ENCODE measurements around the gene HVCN1.
"Not testable (repeated sequence)": the region's sequence is repeated elsewhere in the genome, so short reads cannot be mapped to it uniquely, and the experiment has no call there.

The HVCN1 gene

GRCh38 chr12:110619534-110619953 lies 69.4 kb downstream of the HVCN1 start:
- no peak overlapping the region for H3K27ac ChIP-seq (ENCODE audit: low read depth, low read length)
- peaks cover 3% of the 10 kb centered on the region for H3K79me2 ChIP-seq (ENCODE audit: control insufficient read depth, insufficient read depth, low read length, unreplicated experiment)
- peaks cover 7% of the 10 kb centered on the region for H3K4me1 ChIP-seq (ENCODE audit: control insufficient read depth, insufficient read depth, low read length, unreplicated experiment)
- H2AFZ ChIP-seq (ENCODE audit: low read length, unreplicated experiment): no peak overlapping the region
- no peaks in the 10 kb centered on the region for H3K36me3 ChIP-seq (ENCODE audit: insufficient read depth, low read length)
- no peaks in the 10 kb centered on the region for H3K27me3 ChIP-seq (ENCODE audit: insufficient read depth, low read length)
- H3K4me3 ChIP-seq (ENCODE audit: low read depth, low read length): no peak overlapping the region

- no peak overlapping the region for H2AFZ ChIP-seq (ENCODE audit: low read length, unreplicated experiment)
- H3K36me3 ChIP-seq (ENCODE audit: insufficient read depth, low read length): no peaks in the 10 kb centered on the region
- H3K4me1 ChIP-seq (ENCODE audit: control insufficient read depth, insufficient read depth, low read length, unreplicated experiment): peaks cover 7% of the 10 kb centered on the region
- H3K4me3 ChIP-seq (ENCODE audit: low read depth, low read length): no peak overlapping the region
- H3K27me3 ChIP-seq (ENCODE audit: insufficient read depth, low read length): no peaks in the 10 kb centered on the region
- no peak overlapping the region for H3K27ac ChIP-seq (ENCODE audit: low read depth, low read length)
- peaks cover 6% of the 10 kb centered on the region for H3K79me2 ChIP-seq (ENCODE audit: control insufficient read depth, insufficient read depth, low read length, unreplicated experiment)
These were observed 72.3 kb downstream of the HVCN1 start for GRCh38 chr12:110616471-110617115.

GRCh38 chr12:110615171-110615570 lies 73.7 kb downstream of the HVCN1 start:
- H3K4me3 ChIP-seq (ENCODE audit: low read depth, low read length): no peak overlapping the region; the same call in 1 of the 2 replicates
- no peak overlapping the region for H3K27ac ChIP-seq (ENCODE audit: low read depth, low read length)

GRCh38 chr12:110613771-110614684 lies 74.9 kb downstream of the HVCN1 start, which contains the start of gene TCTN1:
Gene TCTN1, plus strand, starts transcription at chr12:110614129. Its CDS starts 54 bp downstream, at chr12:110614183.
- Histone ChIP-seq H3K27ac (ENCODE audit: low read depth, low read length) (peak within 1 kb of the TSS; percentile 8; the same call in 1 of the 2 replicates), H2AFZ (ENCODE audit: low read length, unreplicated experiment) (peak within 1 kb of the TSS; percentile 97), H3K79me2 (ENCODE audit: control insufficient read depth, insufficient read depth, low read length, unreplicated experiment) (peaks cover 6% of the 10 kb centered on the region), H3K4me1 (ENCODE audit: control insufficient read depth, insufficient read depth, low read length, unreplicated experiment) (no peaks in the 10 kb centered on the region), H3K36me3 (ENCODE audit: insufficient read depth, low read length) (no peaks in the 10 kb centered on the region), H3K27me3 (ENCODE audit: insufficient read depth, low read length) (no peaks in the 10 kb centered on the region), H3K4me3 (ENCODE audit: low read depth, low read length) (peak within 1 kb of the TSS; percentile 80)

More at GRCh38 chr12:110615171-110615570, 73.7 kb downstream of the HVCN1 start:
- Histone ChIP-seq H3K4me1 (ENCODE audit: control insufficient read depth, insufficient read depth, low read length, unreplicated experiment) (peaks cover 7% of the 10 kb centered on the region), H2AFZ (ENCODE audit: low read length, unreplicated experiment) (no peak overlapping the region), H3K27me3 (ENCODE audit: insufficient read depth, low read length) (no peaks in the 10 kb centered on the region), H3K36me3 (ENCODE audit: insufficient read depth, low read length) (no peaks in the 10 kb centered on the region), H3K79me2 (ENCODE audit: control insufficient read depth, insufficient read depth, low read length, unreplicated experiment) (peaks cover 6% of the 10 kb centered on the region)

- no peaks in the 10 kb centered on the region for H3K36me3 ChIP-seq (ENCODE audit: insufficient read depth, low read length)
- no peaks in the 10 kb centered on the region for H3K27me3 ChIP-seq (ENCODE audit: insufficient read depth, low read length)
- peak overlapping the region; percentile 80 for H3K4me3 ChIP-seq (ENCODE audit: low read depth, low read length)
- H3K27ac ChIP-seq (ENCODE audit: low read depth, low read length): no peak overlapping the region
- H3K4me1 ChIP-seq (ENCODE audit: control insufficient read depth, insufficient read depth, low read length, unreplicated experiment): no peaks in the 10 kb centered on the region
- peak overlapping the region; percentile 97 for H2AFZ ChIP-seq (ENCODE audit: low read length, unreplicated experiment)
- H3K79me2 ChIP-seq (ENCODE audit: control insufficient read depth, insufficient read depth, low read length, unreplicated experiment): peaks cover 6% of the 10 kb centered on the region
These were observed 75.7 kb downstream of the HVCN1 start for GRCh38 chr12:110613071-110613770.

- Histone ChIP-seq H3K27ac (ENCODE audit: low read depth, low read length) (no peak overlapping the region), H3K27me3 (ENCODE audit: insufficient read depth, low read length) (no peaks in the 10 kb centered on the region), H3K4me1 (ENCODE audit: control insufficient read depth, insufficient read depth, low read length, unreplicated experiment) (no peaks in the 10 kb centered on the region), H3K79me2 (ENCODE audit: control insufficient read depth, insufficient read depth, low read length, unreplicated experiment) (no peaks in the 10 kb centered on the region), H2AFZ (ENCODE audit: low read length, unreplicated experiment) (no peak overlapping the region), H3K4me3 (ENCODE audit: low read depth, low read length) (no peak overlapping the region), H3K36me3 (ENCODE audit: insufficient read depth, low read length) (no peaks in the 10 kb centered on the region)
These were observed 82.7 kb downstream of the HVCN1 start for GRCh38 chr12:110606253-110606611.

GRCh38 chr12:110602085-110602814 lies 86.7 kb downstream of the HVCN1 start:
- H3K79me2 ChIP-seq (ENCODE audit: control insufficient read depth, insufficient read depth, low read length, unreplicated experiment); H2AFZ ChIP-seq (ENCODE audit: low read length, unreplicated experiment): not testable (repeated sequence)

GRCh38 chr12:110600254-110600653 lies 88.7 kb downstream of the HVCN1 start:
- no peaks in the 10 kb centered on the region for H3K36me3 ChIP-seq (ENCODE audit: insufficient read depth, low read length)
- no peak overlapping the region for H2AFZ ChIP-seq (ENCODE audit: low read length, unreplicated experiment)
- no peaks in the 10 kb centered on the region for H3K27me3 ChIP-seq (ENCODE audit: insufficient read depth, low read length)
- H3K27ac ChIP-seq (ENCODE audit: low read depth, low read length): no peak overlapping the region
- no peak overlapping the region for H3K4me3 ChIP-seq (ENCODE audit: low read depth, low read length)
- H3K79me2 ChIP-seq (ENCODE audit: control insufficient read depth, insufficient read depth, low read length, unreplicated experiment): no peaks in the 10 kb centered on the region
- H3K4me1 ChIP-seq (ENCODE audit: control insufficient read depth, insufficient read depth, low read length, unreplicated experiment): no peaks in the 10 kb centered on the region

More at GRCh38 chr12:110602085-110602814, 86.7 kb downstream of the HVCN1 start:
- H3K27me3 ChIP-seq (ENCODE audit: insufficient read depth, low read length); H3K4me1 ChIP-seq (ENCODE audit: control insufficient read depth, insufficient read depth, low read length, unreplicated experiment); H3K4me3 ChIP-seq (ENCODE audit: low read depth, low read length); H3K36me3 ChIP-seq (ENCODE audit: insufficient read depth, low read length); H3K27ac ChIP-seq (ENCODE audit: low read depth, low read length): not testable (repeated sequence)

GRCh38 chr12:110599334-110599733 lies 89.6 kb downstream of the HVCN1 start:
- Histone ChIP-seq H3K4me1 (ENCODE audit: control insufficient read depth, insufficient read depth, low read length, unreplicated experiment) (no peaks in the 10 kb centered on the region), H3K27me3 (ENCODE audit: insufficient read depth, low read length) (no peaks in the 10 kb centered on the region), H2AFZ (ENCODE audit: low read length, unreplicated experiment) (no peak overlapping the region), H3K27ac (ENCODE audit: low read depth, low read length) (no peak overlapping the region), H3K36me3 (ENCODE audit: insufficient read depth, low read length) (no peaks in the 10 kb centered on the region), H3K4me3 (ENCODE audit: low read depth, low read length) (no peak overlapping the region), H3K79me2 (ENCODE audit: control insufficient read depth, insufficient read depth, low read length, unreplicated experiment) (no peaks in the 10 kb centered on the region)

All from ACC112 (cell line).